Thyroid gland (tissue), 4 donors: ENCODE results near the gene ABCA4.

ENCODE experiments used
- CTCF ChIP-seq, 6 experiments: fragments of 200-600 bp in 3 of 6; fragments of 450-650 bp in 3 of 6; sonication (generic) in 3 of 6; IDR thresholded peaks; one replicate each; pipeline ENCODE4 v1.5.1; 2016 to 2019; ENCODE audit warnings: antibody characterized with exemption in 6 of 6, mild to moderate bottlenecking in 2 of 6, inconsistent platforms in 1 of 6, moderate library complexity in 1 of 6
- POLR2A ChIP-seq, 2 donors: fragments of 450-650 bp; IDR thresholded peaks; one replicate each; pipeline ENCODE4 v1.6.1; 2017; ENCODE audit warnings: antibody characterized with exemption in 2 of 2, mild to moderate bottlenecking in 2 of 2, moderate library complexity in 1 of 2

GRCh38 chr1:94105581-94105952 lies 15.4 kb downstream of the ABCA4 start:
- no peak for TF ChIP-seq POLR2A (IDR thresholded peaks at IDR 0.05)
- TF ChIP-seq CTCF (IDR thresholded peaks at IDR 0.05), result no peak
